ENCODE data around the gene FRYL. TPM values are rescaled to one million over a fixed set of nuclear protein-coding genes. Genes with fewer than 3 reads are reported as not detected.

Gene FRYL
- total and polyA plus RNA-seq, 12 donors: 16.5 to 64.4 (median 41.1) TPM

GRCh38 chr4:48756689-48757220, 23.3 kb downstream of the FRYL start:
- TF ChIP-seq POLR2A (IDR thresholded peaks at IDR 0.05): no peak
- TF ChIP-seq CTCF (IDR thresholded peaks at IDR 0.05): no peak
- Histone ChIP-seq H3K9me3 (replicated peaks in 1 of 3) (no peaks in the 10 kb centered on the region), H3K27me3 (no peaks in the 10 kb centered on the region), H3K36me3 (replicated peaks in 1 of 2) (no peaks in the 10 kb centered on the region), H3K27ac (no peak overlapping the region), H3K4me1 (replicated peaks in 1 of 2) (peaks cover 9 to 22% of the 10 kb centered on the region in 2 donors), H3K4me3 (no peak overlapping the region)
- WGBS, 4 donors: 67 to 73% (median 69%) methylated on average over 4 of the region's 4 CpGs
- intact Hi-C loops (cut with DNase I): no loop called here
- DNase-seq: no peak

- peaks cover 9 to 19% of the 10 kb centered on the region in 2 donors for H3K4me1 ChIP-seq (replicated peaks in 1 of 2)
- WGBS, 4 donors: 42 to 55% (median 54%) methylated on average over 1 of the region's 1 CpG
- H3K27ac ChIP-seq: no peak overlapping the region
- H3K9me3 ChIP-seq (replicated peaks in 1 of 3): no peaks in the 10 kb centered on the region
- intact Hi-C loops (cut with DNase I): no loop called here
- no peak overlapping the region for H3K4me3 ChIP-seq
- no peaks in the 10 kb centered on the region for H3K36me3 ChIP-seq (replicated peaks in 1 of 2)
- no peaks in the 10 kb centered on the region for H3K27me3 ChIP-seq
- no peak for DNase-seq
- TF ChIP-seq POLR2A (IDR thresholded peaks at IDR 0.05) (no peak), CTCF (IDR thresholded peaks at IDR 0.05) (no peak)
Measured at GRCh38 chr4:48755281-48755680, 24.8 kb downstream of the FRYL start.

- peak overlapping the region in 1 of 5 donors; percentile 38 for H3K27ac ChIP-seq
- H3K27me3 ChIP-seq: no peaks in the 10 kb centered on the region
- no peak for DNase-seq
- no peak for TF ChIP-seq POLR2A (IDR thresholded peaks at IDR 0.05)
- no peak for TF ChIP-seq CTCF (IDR thresholded peaks at IDR 0.05)
- H3K4me3 ChIP-seq: no peak overlapping the region
- no peaks in the 10 kb centered on the region for H3K9me3 ChIP-seq (replicated peaks in 1 of 3)
- intact Hi-C loops (cut with DNase I): no loop called here
- H3K4me1 ChIP-seq (replicated peaks in 1 of 2): peaks cover 9 to 19% of the 10 kb centered on the region in 2 donors
- 75 to 96% (median 89%) methylated on average over 1 of the region's 1 CpG for WGBS, 4 donors
- no peaks in the 10 kb centered on the region for H3K36me3 ChIP-seq (replicated peaks in 1 of 2)
Measured at GRCh38 chr4:48753159-48753558, 26.9 kb downstream of the FRYL start.

- H3K36me3 ChIP-seq (replicated peaks in 1 of 2): no peaks in the 10 kb centered on the region
- H3K4me3 ChIP-seq: no peak overlapping the region
- 10 to 15% (median 13%) methylated on average over 5 of the region's 5 CpGs for WGBS, 4 donors
- H3K27ac ChIP-seq: peak overlapping the region in 2 of 5 donors; percentile 14 to 38
- no peak for TF ChIP-seq POLR2A (IDR thresholded peaks at IDR 0.05)
- TF ChIP-seq CTCF (IDR thresholded peaks at IDR 0.05): peak in 1 of 6 experiments; percentile 9
- no peaks in the 10 kb centered on the region for H3K9me3 ChIP-seq (replicated peaks in 1 of 3)
- DNase-seq: peak in 2 of 7 donors; percentile 34 to 43
- H3K4me1 ChIP-seq (replicated peaks in 1 of 2): peaks cover 9 to 19% of the 10 kb centered on the region in 2 donors
- intact Hi-C loops (cut with DNase I): no loop called here
- no peaks in the 10 kb centered on the region for H3K27me3 ChIP-seq
Measured at GRCh38 chr4:48752726-48753125, 27.4 kb downstream of the FRYL start.

All from adrenal gland (tissue), 12 donors.